ENCODE results near the gene C16orf86. TPM values are rescaled to one million over a fixed set of nuclear protein-coding genes. Genes with fewer than 3 reads are reported as not detected.
A peak's percentile ranks its signal among the peaks of the same experiment; 100 is the strongest.

Gene C16orf86
- total RNA-seq, 1 donor from 2014 or later, result 2.6 TPM

DNA sequence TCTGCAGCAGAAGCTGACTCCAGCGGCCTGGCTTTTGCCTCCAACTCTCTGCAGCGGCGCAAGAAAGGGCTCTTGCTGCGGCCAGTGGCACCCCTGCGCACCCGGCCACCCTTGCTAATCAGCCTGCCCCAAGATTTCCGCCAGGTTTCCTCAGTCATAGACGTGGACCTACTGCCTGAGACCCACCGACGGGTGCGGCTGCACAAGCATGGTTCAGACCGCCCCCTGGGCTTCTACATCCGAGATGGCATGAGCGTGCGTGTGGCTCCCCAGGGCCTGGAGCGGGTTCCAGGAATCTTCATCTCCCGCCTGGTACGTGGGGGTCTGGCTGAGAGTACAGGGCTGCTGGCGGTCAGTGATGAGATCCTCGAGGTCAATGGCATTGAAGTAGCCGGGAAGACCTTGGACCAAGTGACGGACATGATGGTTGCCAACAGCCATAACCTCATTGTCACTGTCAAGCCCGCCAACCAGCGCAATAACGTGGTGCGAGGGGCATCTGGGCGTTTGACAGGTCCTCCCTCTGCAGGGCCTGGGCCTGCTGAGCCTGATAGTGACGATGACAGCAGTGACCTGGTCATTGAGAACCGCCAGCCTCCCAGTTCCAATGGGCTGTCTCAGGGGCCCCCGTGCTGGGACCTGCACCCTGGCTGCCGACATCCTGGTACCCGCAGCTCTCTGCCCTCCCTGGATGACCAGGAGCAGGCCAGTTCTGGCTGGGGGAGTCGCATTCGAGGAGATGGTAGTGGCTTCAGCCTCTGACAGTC, 4.5 kb upstream of the C16orf86 start:
- peaks cover 4% of the 10 kb centered on the region for H3K36me3 Mint-ChIP-seq (ENCODE audit: insufficient read depth)
- no peak overlapping the region for H3K27ac Mint-ChIP-seq
- peak overlapping the region; percentile 83 for H3K4me3 Mint-ChIP-seq (ENCODE audit: low read depth)
- DNase-seq (ENCODE audit: low spot score, unreplicated experiment), result no peak
- TF ChIP-seq, protein P1, sequence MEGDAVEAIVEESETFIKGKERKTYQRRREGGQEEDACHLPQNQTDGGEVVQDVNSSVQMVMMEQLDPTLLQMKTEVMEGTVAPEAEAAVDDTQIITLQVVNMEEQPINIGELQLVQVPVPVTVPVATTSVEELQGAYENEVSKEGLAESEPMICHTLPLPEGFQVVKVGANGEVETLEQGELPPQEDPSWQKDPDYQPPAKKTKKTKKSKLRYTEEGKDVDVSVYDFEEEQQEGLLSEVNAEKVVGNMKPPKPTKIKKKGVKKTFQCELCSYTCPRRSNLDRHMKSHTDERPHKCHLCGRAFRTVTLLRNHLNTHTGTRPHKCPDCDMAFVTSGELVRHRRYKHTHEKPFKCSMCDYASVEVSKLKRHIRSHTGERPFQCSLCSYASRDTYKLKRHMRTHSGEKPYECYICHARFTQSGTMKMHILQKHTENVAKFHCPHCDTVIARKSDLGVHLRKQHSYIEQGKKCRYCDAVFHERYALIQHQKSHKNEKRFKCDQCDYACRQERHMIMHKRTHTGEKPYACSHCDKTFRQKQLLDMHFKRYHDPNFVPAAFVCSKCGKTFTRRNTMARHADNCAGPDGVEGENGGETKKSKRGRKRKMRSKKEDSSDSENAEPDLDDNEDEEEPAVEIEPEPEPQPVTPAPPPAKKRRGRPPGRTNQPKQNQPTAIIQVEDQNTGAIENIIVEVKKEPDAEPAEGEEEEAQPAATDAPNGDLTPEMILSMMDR (IDR thresholded peaks at IDR 0.05; ENCODE audit: unreplicated experiment), result no peak
- H3K27me3 Mint-ChIP-seq, result no peaks in the 10 kb centered on the region
- peaks cover 11% of the 10 kb centered on the region for H3K4me1 Mint-ChIP-seq (ENCODE audit: low read depth)
- no peaks in the 10 kb centered on the region for H3K9me3 Mint-ChIP-seq (ENCODE audit: low read depth)

DNA sequence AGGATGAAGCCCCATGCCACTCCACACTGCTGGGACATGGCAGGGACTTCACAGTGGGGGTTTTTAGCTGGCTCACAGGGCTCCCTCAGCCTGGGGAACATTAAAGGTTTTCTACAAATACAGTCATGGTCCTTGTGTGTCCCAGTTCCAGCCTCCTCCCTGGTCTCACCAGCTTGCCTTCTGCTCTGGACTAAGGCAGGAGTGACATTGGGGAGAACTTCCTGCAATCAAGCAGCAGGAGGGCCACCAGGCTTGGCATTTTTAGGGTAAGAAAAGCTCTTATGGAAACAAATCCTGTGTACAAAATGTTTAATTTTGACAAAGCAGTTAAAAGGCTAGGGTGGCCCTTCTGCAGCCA, 4.0 kb upstream of the C16orf86 start:
- no peak overlapping the region for H3K4me3 Mint-ChIP-seq (ENCODE audit: low read depth)
- H3K36me3 Mint-ChIP-seq (ENCODE audit: insufficient read depth), result peaks cover 4% of the 10 kb centered on the region
- no peak overlapping the region for H3K27ac Mint-ChIP-seq
- TF ChIP-seq, protein P1 (IDR thresholded peaks at IDR 0.05; ENCODE audit: unreplicated experiment), result no peak
- no peak for DNase-seq (ENCODE audit: low spot score, unreplicated experiment)
- H3K27me3 Mint-ChIP-seq, result no peaks in the 10 kb centered on the region
- H3K4me1 Mint-ChIP-seq (ENCODE audit: low read depth), result peaks cover 11% of the 10 kb centered on the region
- H3K9me3 Mint-ChIP-seq (ENCODE audit: low read depth), result no peaks in the 10 kb centered on the region

DNA sequence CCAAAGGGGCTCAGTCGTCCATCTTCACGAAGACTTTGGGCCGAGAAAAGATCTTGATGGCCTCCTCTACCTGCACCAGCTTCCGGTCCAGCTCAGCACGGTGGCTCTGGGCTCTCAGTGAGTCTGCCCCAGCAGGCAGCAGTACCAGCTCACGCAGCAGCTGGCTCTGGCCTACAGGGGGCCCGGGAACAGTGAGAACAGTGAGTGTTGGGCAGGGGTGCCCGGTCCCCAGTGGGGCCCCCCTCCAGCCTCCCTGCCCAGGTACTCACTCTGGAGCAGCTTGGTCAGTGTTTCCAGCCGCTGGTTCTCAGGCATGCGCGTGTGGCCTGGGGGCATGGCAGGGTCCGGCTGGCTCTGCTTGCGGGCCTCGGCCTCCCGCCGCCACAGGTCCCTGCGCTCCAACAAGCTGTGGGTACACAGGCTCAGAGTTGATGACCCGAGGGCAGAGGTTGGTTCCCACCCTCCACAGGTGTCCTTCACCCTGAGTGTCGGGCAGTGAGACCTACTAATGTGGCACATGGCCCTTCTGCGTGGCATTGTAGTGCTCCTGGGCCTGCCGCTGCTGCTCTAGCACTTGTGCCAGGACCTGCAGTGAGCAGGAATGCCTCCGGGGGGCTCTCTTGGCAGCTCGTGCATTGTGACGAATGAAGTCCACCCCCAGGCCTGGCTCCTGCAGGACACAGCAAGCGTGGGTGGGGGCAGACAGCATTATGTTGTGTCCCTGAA, 3.3 kb upstream of the C16orf86 start:
- H3K27ac Mint-ChIP-seq, result no peak overlapping the region
- H3K27me3 Mint-ChIP-seq, result no peaks in the 10 kb centered on the region
- no peak for DNase-seq (ENCODE audit: low spot score, unreplicated experiment)
- H3K4me1 Mint-ChIP-seq (ENCODE audit: low read depth), result peaks cover 13% of the 10 kb centered on the region
- H3K9me3 Mint-ChIP-seq (ENCODE audit: low read depth), result no peaks in the 10 kb centered on the region
- H3K4me3 Mint-ChIP-seq (ENCODE audit: low read depth), result no peak overlapping the region
- TF ChIP-seq, protein P1 (IDR thresholded peaks at IDR 0.05; ENCODE audit: unreplicated experiment), result peak; percentile 16
- H3K36me3 Mint-ChIP-seq (ENCODE audit: insufficient read depth), result peaks cover 4% of the 10 kb centered on the region

GRCh38 chr16:67663877-67664222, 2.8 kb upstream of the C16orf86 start:
- H3K4me1 Mint-ChIP-seq (ENCODE audit: low read depth), result peaks cover 13% of the 10 kb centered on the region
- peak overlapping the region; percentile 38 for H3K4me3 Mint-ChIP-seq (ENCODE audit: low read depth)
- H3K36me3 Mint-ChIP-seq (ENCODE audit: insufficient read depth), result peaks cover 4% of the 10 kb centered on the region
- TF ChIP-seq, protein P1 (IDR thresholded peaks at IDR 0.05; ENCODE audit: unreplicated experiment), result no peak
- DNase-seq (ENCODE audit: low spot score, unreplicated experiment), result no peak
- no peaks in the 10 kb centered on the region for H3K27me3 Mint-ChIP-seq
- no peaks in the 10 kb centered on the region for H3K9me3 Mint-ChIP-seq (ENCODE audit: low read depth)
- H3K27ac Mint-ChIP-seq, result no peak overlapping the region

GRCh38 chr16:67664258-67664657, 2.4 kb upstream of the C16orf86 start:
- Mint-ChIP-seq H3K27ac (peak overlapping the region; percentile 18), H3K4me3 (ENCODE audit: low read depth) (peak overlapping the region; percentile 38), H3K36me3 (ENCODE audit: insufficient read depth) (peaks cover 4% of the 10 kb centered on the region), H3K9me3 (ENCODE audit: low read depth) (no peaks in the 10 kb centered on the region), H3K4me1 (ENCODE audit: low read depth) (peaks cover 9% of the 10 kb centered on the region), H3K27me3 (no peaks in the 10 kb centered on the region)
- TF ChIP-seq, protein P1 (IDR thresholded peaks at IDR 0.05; ENCODE audit: unreplicated experiment), result no peak
- DNase-seq (ENCODE audit: low spot score, unreplicated experiment), result no peak

Measured in progenitor cell of endocrine pancreas (in vitro differentiated cells).